NCI-H774 (cell line): ENCODE measurements around the gene SLCO1B1.
A peak's percentile ranks its signal among the peaks of the same experiment; 100 is the strongest.

ENCODE experiments used
- DNase-seq: peaks from one replicate; lab custom pipeline; 2025; lab: John Stamatoyannopoulos, UW

The SLCO1B1 gene

GRCh38 chr12:21221778-21222177 lies 90.8 kb downstream of the SLCO1B1 start:
- DNase-seq, result no peak

GRCh38 chr12:21223930-21224329 lies 92.9 kb downstream of the SLCO1B1 start:
- DNase-seq, result peak; percentile 29

GRCh38 chr12:21234395-21234794 lies 103.4 kb downstream of the SLCO1B1 start:
- DNase-seq, result no peak

GRCh38 chr12:21239866-21240265 lies 108.9 kb downstream of the SLCO1B1 start:
- DNase-seq, result no peak

GRCh38 chr12:21248679-21249078 lies 117.7 kb downstream of the SLCO1B1 start:
- peak; percentile 3 for DNase-seq

GRCh38 chr12:21252070-21252469 lies 121.1 kb downstream of the SLCO1B1 start:
- DNase-seq, result no peak

GRCh38 chr12:21257172-21257571 lies 126.2 kb downstream of the SLCO1B1 start:
- no peak for DNase-seq

GRCh38 chr12:21264232-21264631 lies 133.2 kb downstream of the SLCO1B1 start:
- no peak for DNase-seq

GRCh38 chr12:21265932-21266331 lies 134.9 kb downstream of the SLCO1B1 start:
- DNase-seq, result no peak

- DNase-seq, result no peak
Measured at GRCh38 chr12:21276826-21277225, 145.8 kb downstream of the SLCO1B1 start.
